Immature natural killer cell (primary cell): ENCODE results near the gene PKHD1. TPM values are rescaled to one million over a fixed set of nuclear protein-coding genes. Genes with fewer than 3 reads are reported as not detected.

Experiments
- DNase-seq, 3 donors: peaks; one replicate each; pipeline ENCODE4 v3.0.0; 2022; ENCODE audit warnings: mixed read lengths in 1 of 3
- H3K27ac Mint-ChIP-seq, 6 donors: one replicate each; pipeline ENCODE4 v1.8.0; 2020; ENCODE audit warnings: mixed read lengths in 6 of 6, mild to moderate bottlenecking in 5 of 6, inconsistent platforms in 4 of 6, moderate library complexity in 3 of 6
- H3K27me3 Mint-ChIP-seq, 3 donors: one replicate each; pipeline ENCODE4 v1.8.0; 2020 to 2021; ENCODE audit warnings: low read depth in 3 of 3, mild to moderate bottlenecking in 3 of 3, mixed read lengths in 3 of 3, moderate library complexity in 3 of 3, inconsistent platforms in 1 of 3
- H3K36me3 Mint-ChIP-seq, 3 donors: one replicate each; pipeline ENCODE4 v1.8.0; 2020; ENCODE audit warnings: mixed read lengths in 3 of 3, inconsistent platforms in 2 of 3, mild to moderate bottlenecking in 2 of 3
- H3K4me1 Mint-ChIP-seq, 2 donors: one replicate each; pipeline ENCODE4 v1.8.0; 2020; ENCODE audit warnings: inconsistent platforms in 2 of 2, mild to moderate bottlenecking in 2 of 2, mixed read lengths in 2 of 2, moderate library complexity in 1 of 2
- H3K4me3 Mint-ChIP-seq, 5 donors: one replicate each; pipeline ENCODE4 v1.8.0; 2020; ENCODE audit warnings: mild to moderate bottlenecking in 5 of 5, mixed read lengths in 5 of 5, inconsistent platforms in 3 of 5, moderate library complexity in 3 of 5
- H3K9me3 Mint-ChIP-seq, 6 donors: one replicate each; pipeline ENCODE4 v1.8.0; 2020; ENCODE audit warnings: mild to moderate bottlenecking in 6 of 6, mixed read lengths in 6 of 6, inconsistent platforms in 4 of 6, moderate library complexity in 3 of 6
- polyA plus RNA-seq, 3 donors: library from polyadenylated mRNA; unstranded; fragments of 300-500 nt; fragmentation: Illumina TruSeq; gene quantifications; one replicate each; pipeline ENCODE4 v1.2.3, GENCODE V29; 2021

Gene PKHD1
- polyA plus RNA-seq = not detected

- H3K27me3 Mint-ChIP-seq = peaks cover 0 to 8% (median 0%) of the 10 kb centered on the region in 3 donors
- H3K36me3 Mint-ChIP-seq = no peaks in the 10 kb centered on the region
- H3K4me3 Mint-ChIP-seq = peak within 1 kb of the TSS in 1 of 5 donors; percentile 40
- no peaks in the 10 kb centered on the region for H3K9me3 Mint-ChIP-seq
- H3K4me1 Mint-ChIP-seq = no peaks in the 10 kb centered on the region
- DNase-seq = no peak
- H3K27ac Mint-ChIP-seq = no peak within 1 kb of the TSS
Measured at GRCh38 chr6:52087498-52087999, at the start of gene PKHD1. PKHD1 (minus strand) TSS chr6:52087613; CDS start chr6:52084933, 2,680 bp downstream.

GRCh38 chr6:52136934-52137467, 49.6 kb upstream of the PKHD1 start:
- H3K27ac Mint-ChIP-seq = no peak overlapping the region
- peaks cover 0 to 3% (median 0%) of the 10 kb centered on the region in 6 donors for H3K9me3 Mint-ChIP-seq
- H3K4me1 Mint-ChIP-seq = no peaks in the 10 kb centered on the region
- H3K4me3 Mint-ChIP-seq = no peak overlapping the region
- H3K36me3 Mint-ChIP-seq = no peaks in the 10 kb centered on the region
- peaks cover 4 to 11% (median 8%) of the 10 kb centered on the region in 3 donors for H3K27me3 Mint-ChIP-seq
- no peak for DNase-seq

GRCh38 chr6:52136055-52136454, 48.6 kb upstream of the PKHD1 start:
- Mint-ChIP-seq H3K36me3 (no peaks in the 10 kb centered on the region), H3K27ac (no peak overlapping the region), H3K4me3 (no peak overlapping the region), H3K4me1 (no peaks in the 10 kb centered on the region), H3K27me3 (peaks cover 4 to 8% (median 6%) of the 10 kb centered on the region in 3 donors), H3K9me3 (peaks cover 0 to 3% (median 0%) of the 10 kb centered on the region in 6 donors)
- no peak for DNase-seq

GRCh38 chr6:52135217-52135616, 47.8 kb upstream of the PKHD1 start:
- H3K36me3 Mint-ChIP-seq = no peaks in the 10 kb centered on the region
- no peak for DNase-seq
- H3K4me3 Mint-ChIP-seq = no peak overlapping the region
- peaks cover 4 to 7% (median 6%) of the 10 kb centered on the region in 3 donors for H3K27me3 Mint-ChIP-seq
- peaks cover 0 to 3% (median 0%) of the 10 kb centered on the region in 6 donors for H3K9me3 Mint-ChIP-seq
- no peak overlapping the region for H3K27ac Mint-ChIP-seq
- no peaks in the 10 kb centered on the region for H3K4me1 Mint-ChIP-seq

- Mint-ChIP-seq H3K27ac (no peak overlapping the region), H3K9me3 (peaks cover 0 to 3% (median 0%) of the 10 kb centered on the region in 6 donors), H3K36me3 (no peaks in the 10 kb centered on the region), H3K27me3 (peaks cover 4 to 8% (median 6%) of the 10 kb centered on the region in 3 donors), H3K4me1 (no peaks in the 10 kb centered on the region), H3K4me3 (no peak overlapping the region)
- DNase-seq = no peak
Measured at GRCh38 chr6:52134011-52134410, 46.6 kb upstream of the PKHD1 start.

- peaks cover 4 to 10% (median 7%) of the 10 kb centered on the region in 3 donors for H3K27me3 Mint-ChIP-seq
- DNase-seq = no peak
- H3K27ac Mint-ChIP-seq = no peak overlapping the region
- H3K4me3 Mint-ChIP-seq = no peak overlapping the region
- H3K9me3 Mint-ChIP-seq = peaks cover 0 to 5% (median 0%) of the 10 kb centered on the region in 6 donors
- H3K4me1 Mint-ChIP-seq = no peaks in the 10 kb centered on the region
- no peaks in the 10 kb centered on the region for H3K36me3 Mint-ChIP-seq
Measured at GRCh38 chr6:52133324-52133723, 45.9 kb upstream of the PKHD1 start.

- H3K36me3 Mint-ChIP-seq = no peaks in the 10 kb centered on the region
- no peak for DNase-seq
- no peaks in the 10 kb centered on the region for H3K4me1 Mint-ChIP-seq
- no peak overlapping the region for H3K27ac Mint-ChIP-seq
- H3K27me3 Mint-ChIP-seq = peaks cover 0 to 16% (median 7%) of the 10 kb centered on the region in 3 donors
- no peak overlapping the region for H3K4me3 Mint-ChIP-seq
- H3K9me3 Mint-ChIP-seq = peaks cover 0 to 5% (median 0%) of the 10 kb centered on the region in 6 donors
Measured at GRCh38 chr6:52132292-52132691, 44.9 kb upstream of the PKHD1 start.

- Mint-ChIP-seq H3K27me3 (peaks cover 0 to 17% (median 7%) of the 10 kb centered on the region in 3 donors), H3K36me3 (no peaks in the 10 kb centered on the region), H3K27ac (no peak overlapping the region), H3K4me1 (no peaks in the 10 kb centered on the region), H3K4me3 (no peak overlapping the region), H3K9me3 (peaks cover 0 to 5% (median 0%) of the 10 kb centered on the region in 6 donors)
- DNase-seq = no peak
Measured at GRCh38 chr6:52130440-52130839, 43.0 kb upstream of the PKHD1 start.

- DNase-seq = no peak
- no peaks in the 10 kb centered on the region for H3K4me1 Mint-ChIP-seq
- H3K9me3 Mint-ChIP-seq = peaks cover 0 to 7% (median 0%) of the 10 kb centered on the region in 6 donors
- no peak overlapping the region for H3K27ac Mint-ChIP-seq
- no peak overlapping the region for H3K4me3 Mint-ChIP-seq
- peaks cover 0 to 17% (median 7%) of the 10 kb centered on the region in 3 donors for H3K27me3 Mint-ChIP-seq
- H3K36me3 Mint-ChIP-seq = no peaks in the 10 kb centered on the region
Measured at GRCh38 chr6:52127957-52128356, 40.5 kb upstream of the PKHD1 start.

- no peak for DNase-seq
- H3K27me3 Mint-ChIP-seq = peaks cover 4 to 23% (median 7%) of the 10 kb centered on the region in 3 donors
- H3K4me3 Mint-ChIP-seq = no peak overlapping the region
- H3K36me3 Mint-ChIP-seq = no peaks in the 10 kb centered on the region
- no peak overlapping the region for H3K27ac Mint-ChIP-seq
- no peaks in the 10 kb centered on the region for H3K4me1 Mint-ChIP-seq
- peaks cover 0 to 9% (median 0%) of the 10 kb centered on the region in 6 donors for H3K9me3 Mint-ChIP-seq
Measured at GRCh38 chr6:52126231-52126630, 38.8 kb upstream of the PKHD1 start.

GRCh38 chr6:52125572-52125971, 38.2 kb upstream of the PKHD1 start:
- H3K4me3 Mint-ChIP-seq = no peak overlapping the region
- H3K27ac Mint-ChIP-seq = no peak overlapping the region
- H3K27me3 Mint-ChIP-seq = peaks cover 4 to 23% (median 7%) of the 10 kb centered on the region in 3 donors
- no peaks in the 10 kb centered on the region for H3K4me1 Mint-ChIP-seq
- H3K9me3 Mint-ChIP-seq = peaks cover 0 to 9% (median under 1%) of the 10 kb centered on the region in 6 donors
- no peaks in the 10 kb centered on the region for H3K36me3 Mint-ChIP-seq
- no peak for DNase-seq

- Mint-ChIP-seq H3K4me1 (no peaks in the 10 kb centered on the region), H3K9me3 (peaks cover 0 to 9% (median 2%) of the 10 kb centered on the region in 6 donors), H3K36me3 (no peaks in the 10 kb centered on the region), H3K4me3 (no peak overlapping the region), H3K27ac (no peak overlapping the region), H3K27me3 (peaks cover 4 to 23% (median 6%) of the 10 kb centered on the region in 3 donors)
- DNase-seq = no peak
Measured at GRCh38 chr6:52125139-52125538, 37.7 kb upstream of the PKHD1 start.

- Mint-ChIP-seq H3K27ac (no peak overlapping the region), H3K36me3 (no peaks in the 10 kb centered on the region), H3K4me3 (no peak overlapping the region), H3K4me1 (no peaks in the 10 kb centered on the region), H3K27me3 (peaks cover 4 to 23% (median 5%) of the 10 kb centered on the region in 3 donors), H3K9me3 (peaks cover 0 to 9% (median 3%) of the 10 kb centered on the region in 6 donors)
- no peak for DNase-seq
Measured at GRCh38 chr6:52124126-52125121, 37.0 kb upstream of the PKHD1 start.

GRCh38 chr6:52123251-52123650, 35.8 kb upstream of the PKHD1 start:
- H3K36me3 Mint-ChIP-seq = no peaks in the 10 kb centered on the region
- no peaks in the 10 kb centered on the region for H3K4me1 Mint-ChIP-seq
- peaks cover 2 to 8% (median 4%) of the 10 kb centered on the region in 6 donors for H3K9me3 Mint-ChIP-seq
- no peak overlapping the region for H3K27ac Mint-ChIP-seq
- no peak overlapping the region for H3K4me3 Mint-ChIP-seq
- no peak for DNase-seq
- peaks cover 4 to 21% (median 5%) of the 10 kb centered on the region in 3 donors for H3K27me3 Mint-ChIP-seq
